ENCODE measurements around the gene ZNF367.
"Not testable (repeated sequence)": the region's sequence is repeated elsewhere in the genome, so short reads cannot be mapped to it uniquely, and the experiment has no call there.

Gene ZNF367

GRCh38 chr9:96400132-96400910, 17.8 kb downstream of the ZNF367 start:
- no peak for DNase-seq (ENCODE audit: low spot score)

GRCh38 chr9:96399325-96399633, 18.9 kb downstream of the ZNF367 start:
- no peak for DNase-seq (ENCODE audit: low spot score)

GRCh38 chr9:96398582-96399324, 19.4 kb downstream of the ZNF367 start:
- no peak for DNase-seq (ENCODE audit: low spot score)

- no peak for DNase-seq (ENCODE audit: low spot score)
Observed at GRCh38 chr9:96395964-96396363, 22.2 kb downstream of the ZNF367 start.

- DNase-seq (ENCODE audit: low spot score): no peak
Observed at GRCh38 chr9:96394832-96395496, 23.2 kb downstream of the ZNF367 start.

GRCh38 chr9:96392263-96392662, 25.9 kb downstream of the ZNF367 start:
- no peak for DNase-seq (ENCODE audit: low spot score)

GRCh38 chr9:96391021-96391765, 27.0 kb downstream of the ZNF367 start:
- no peak for DNase-seq (ENCODE audit: low spot score)

- no peak for DNase-seq (ENCODE audit: low spot score)
Observed at GRCh38 chr9:96388144-96388543, 30.0 kb downstream of the ZNF367 start.

- DNase-seq (ENCODE audit: low spot score): no peak
Observed at GRCh38 chr9:96386157-96386556, 32.0 kb downstream of the ZNF367 start.

GRCh38 chr9:96383165-96383942, 34.8 kb downstream of the ZNF367 start, which contains the start of gene SLC35D2:
Gene SLC35D2 (minus strand): TSS chr9:96383711. CDS start chr9:96383634, 77 bp downstream.
- DNase-seq (ENCODE audit: low spot score): peak; percentile 42

- DNase-seq (ENCODE audit: low spot score): peak; percentile 26
Observed at GRCh38 chr9:96382839-96383164, 35.4 kb downstream of the ZNF367 start.

GRCh38 chr9:96382175-96382574, 36.0 kb downstream of the ZNF367 start:
- no peak for DNase-seq (ENCODE audit: low spot score)

- DNase-seq (ENCODE audit: low spot score): no peak
Observed at GRCh38 chr9:96381696-96382095, 36.5 kb downstream of the ZNF367 start.

- DNase-seq (ENCODE audit: low spot score): no peak
Observed at GRCh38 chr9:96381125-96381524, 37.0 kb downstream of the ZNF367 start.

GRCh38 chr9:96379461-96379860, 38.7 kb downstream of the ZNF367 start:
- no peak for DNase-seq (ENCODE audit: low spot score)

- DNase-seq (ENCODE audit: low spot score): no peak
Observed at GRCh38 chr9:96378187-96378586, 40.0 kb downstream of the ZNF367 start.

- no peak for DNase-seq (ENCODE audit: low spot score)
Observed at GRCh38 chr9:96376891-96377874, 41.0 kb downstream of the ZNF367 start.

- not testable (repeated sequence) for DNase-seq (ENCODE audit: low spot score)
Observed at GRCh38 chr9:96375507-96375906, 42.7 kb downstream of the ZNF367 start.

- DNase-seq (ENCODE audit: low spot score): no peak
Observed at GRCh38 chr9:96367943-96368342, 50.2 kb downstream of the ZNF367 start.
